B cell (primary cell): ENCODE data around the gene ITGB1BP2. TPM values are rescaled to one million over a fixed set of nuclear protein-coding genes. Genes with fewer than 3 reads are reported as not detected.
"Not testable (repeated sequence)": the region's sequence is repeated elsewhere in the genome, so short reads cannot be mapped to it uniquely, and the experiment has no call there.

ENCODE experiments used
- ATAC-seq: fragments of 200-7000 bp; cut with Tn5 transposase; one replicate; pipeline ENCODE4 v1.10.0; 2021; ENCODE audit warnings: low read depth, mild to moderate bottlenecking, moderate number of reproducible peaks, moderate library complexity
- CTCF ChIA-PET: fragments of 350-600 bp; sonication (Branson Sonifier 250); formaldehyde crosslinking; loops from one replicate; lab custom pipeline; 2021; ENCODE audit warnings: antibody characterized with exemption, inconsistent platforms; lab: Charles Lee
- POLR2A ChIA-PET: fragments of 350-600 bp; sonication (Branson Sonifier 250); formaldehyde crosslinking; loops from one replicate; lab custom pipeline; 2021; ENCODE audit warnings: antibody characterized with exemption; lab: Charles Lee
- DNase-seq: peaks from one replicate; pipeline ENCODE4 v3.0.0; 2013
- H2AFZ ChIP-seq: 2 replicates; pipeline ENCODE4 v1.6.1; 2012; ENCODE audit warnings: mild to moderate bottlenecking, low read depth, low read length; ENCODE audit not compliant: insufficient read depth, poor library complexity, severe bottlenecking
- H3K27ac ChIP-seq, 2 donors: 1 replicate in 1 of 2; 2 replicates in 1 of 2; pipeline ENCODE4 v1.5.1; 2012 to 2013; ENCODE audit warnings: low read length in 2 of 2, mild to moderate bottlenecking in 2 of 2, moderate library complexity in 1 of 2
- H3K27me3 ChIP-seq, 4 experiments: fragments of 200-600 bp in 1 of 4; sonication (generic) in 1 of 4; replicated peaks in 1 of 4; 1 replicate in 2 of 4; 2 replicates in 2 of 4; pipeline versions ENCODE4 v1.6.1 to v1.7.0; 2013 to 2016; ENCODE audit warnings: low read length in 3 of 4, mild to moderate bottlenecking in 2 of 4, mixed read lengths in 1 of 4, moderate library complexity in 1 of 4; ENCODE audit not compliant: insufficient read depth in 4 of 4, control insufficient read depth in 3 of 4; ENCODE audit errors: control extremely low read depth in 1 of 4
- H3K36me3 ChIP-seq, 2 experiments: replicated peaks in 1 of 2; 1 replicate in 1 of 2; 2 replicates in 1 of 2; pipeline versions ENCODE4 v1.6.1 to v1.7.1; 2013; ENCODE audit warnings: low read length in 1 of 2; ENCODE audit not compliant: insufficient read depth in 2 of 2, control insufficient read depth in 1 of 2; ENCODE audit errors: control extremely low read depth in 1 of 2, extremely low read depth in 1 of 2
- H3K4me1 ChIP-seq, 2 donors: fragments of 200-600 bp in 1 of 2; sonication (generic) in 1 of 2; 1 replicate in 1 of 2; 2 replicates in 1 of 2; pipeline versions ENCODE4 v1.5.1 to v1.6.1; 2013 to 2017; ENCODE audit warnings: low read length in 2 of 2; ENCODE audit not compliant: control insufficient read depth in 2 of 2, insufficient read depth in 2 of 2
- H3K4me2 ChIP-seq: replicated peaks from 2 replicates; pipeline ENCODE3; 2012; ENCODE audit warnings: mild to moderate bottlenecking, low read depth, low read length; ENCODE audit not compliant: poor library complexity, severe bottlenecking
- H3K4me3 ChIP-seq, 5 experiments: fragments of 200-600 bp in 1 of 5; sonication (generic) in 1 of 5; 1 replicate in 3 of 5; 2 replicates in 2 of 5; pipeline versions ENCODE4 v1.5.1 to v1.7.0; 2011 to 2016; ENCODE audit warnings: low read length in 4 of 5, mild to moderate bottlenecking in 4 of 5, low read depth in 2 of 5, control low read depth in 1 of 5, moderate library complexity in 1 of 5; ENCODE audit not compliant: insufficient read depth in 1 of 5; ENCODE audit errors: control extremely low read depth in 1 of 5, extremely low read depth in 1 of 5
- H3K79me2 ChIP-seq: fragments of 200-600 bp; sonication (generic); one replicate; pipeline ENCODE4 v1.6.0; 2016; ENCODE audit warnings: low read length; ENCODE audit not compliant: control insufficient read depth, insufficient read depth
- H3K9ac ChIP-seq: fragments of 200-600 bp; sonication (generic); 2 replicates; pipeline ENCODE4 v1.6.1; 2017; ENCODE audit warnings: mild to moderate bottlenecking, low read length, moderate library complexity
- H3K9me3 ChIP-seq, 3 donors: one replicate each; pipeline versions ENCODE4 v1.6.1 to v1.7.1; 2013; ENCODE audit warnings: low read length in 2 of 3; ENCODE audit not compliant: control insufficient read depth in 2 of 3, insufficient read depth in 1 of 3; ENCODE audit errors: control extremely low read depth in 1 of 3
- H4K20me1 ChIP-seq: 2 replicates; pipeline ENCODE4 v1.6.0; 2012; ENCODE audit warnings: mild to moderate bottlenecking, low read length; ENCODE audit not compliant: insufficient read depth, control insufficient read depth, poor library complexity, severe bottlenecking
- H3K27ac Mint-ChIP-seq: one replicate; pipeline ENCODE4 v1.8.0; 2021; ENCODE audit warnings: mixed read lengths
- H3K27me3 Mint-ChIP-seq: one replicate; pipeline ENCODE4 v1.8.0; 2021; ENCODE audit warnings: mixed read lengths
- H3K4me1 Mint-ChIP-seq: one replicate; pipeline ENCODE4 v1.8.0; 2021; ENCODE audit warnings: mixed read lengths
- H3K4me3 Mint-ChIP-seq: one replicate; pipeline ENCODE4 v1.8.0; 2021; ENCODE audit warnings: mixed read lengths
- H3K9me3 Mint-ChIP-seq: one replicate; pipeline ENCODE4 v1.8.0; 2022; ENCODE audit warnings: mixed read lengths; ENCODE audit not compliant: insufficient read depth
- EZH2 ChIP-seq: IDR thresholded peaks from 2 replicates; pipeline ENCODE4 v1.6.1; 2012; ENCODE audit warnings: borderline replicate concordance, low read depth, mild to moderate bottlenecking, moderate library complexity, low read length; ENCODE audit not compliant: insufficient read depth, poor library complexity, severe bottlenecking
- WGBS: methylation state at CpG from one replicate; pipeline ENCODE4 v1.1.5; 2013; ENCODE audit warnings: missing lambda C conversion rate; ENCODE audit not compliant: insufficient coverage; 5-methylcytosine and 5-hydroxymethylcytosine counted together
- intact Hi-C: fragments of 100-400 bp; cut with micrococcal nuclease; formaldehyde crosslinking; loops from one replicate; pipeline ENCODE4 v1.10.0; 2022
- polyA plus RNA-seq: library from polyadenylated mRNA; depleted of rRNA; stranded (reverse); fragments of >200 nt; gene quantifications from 2 replicates; pipeline ENCODE4 v1.2.3, GENCODE V29; 2012
- total RNA-seq, 2 donors: library from RNA; stranded (reverse); fragments of 120-200 nt in 1 of 2; gene quantifications; 1 replicate in 1 of 2; 2 replicates in 1 of 2; pipeline versions ENCODE4 v1.2.3 to v1.2.4, GENCODE V29; 2013 to 2022
- TF ChIP-seq, protein P1 (sequence below): fragments of 200-600 bp; IDR thresholded peaks from one replicate; pipeline ENCODE4 v1.8.0; 2022; ENCODE audit warnings: antibody characterized with exemption, mild to moderate bottlenecking

ITGB1BP2 gene
- total and polyA plus RNA-seq, 2 donors (not counting 1 experiment from before 2014, with no cell fraction given): 2.2 to 3.7 TPM

DNA sequence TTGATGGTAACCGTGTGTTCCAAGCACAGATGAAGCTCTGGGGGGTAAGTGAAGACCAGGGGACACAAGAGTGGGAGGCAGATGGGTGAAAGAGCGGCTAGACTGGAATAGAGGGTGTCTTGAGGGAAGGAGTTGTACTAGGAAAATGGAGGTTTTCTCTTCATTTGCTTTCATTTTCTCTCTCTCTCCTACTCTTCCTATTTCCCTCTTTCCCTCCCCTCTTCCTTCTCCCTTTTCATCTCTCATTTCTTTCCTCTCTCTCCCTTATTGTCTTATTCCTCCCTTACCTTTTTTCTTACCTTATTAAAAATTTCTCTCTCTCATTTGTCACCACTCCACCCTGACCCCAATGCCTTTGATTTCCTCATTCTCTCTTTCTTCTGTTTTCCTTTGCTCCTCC, 3.0 kb downstream of the ITGB1BP2 start:
- H2AFZ ChIP-seq: no peak overlapping the region
- no CpG with 5 or more reads among the region's 2 CpGs for WGBS
- H3K79me2 ChIP-seq: no peaks in the 10 kb centered on the region
- DNase-seq (no peak), ATAC-seq (no peak)
- Mint-ChIP-seq H3K27ac (no peak overlapping the region), H3K4me1 (no peaks in the 10 kb centered on the region), H3K4me3 (no peak overlapping the region), H3K27me3 (no peaks in the 10 kb centered on the region), H3K9me3 (no peaks in the 10 kb centered on the region)
- no peaks in the 10 kb centered on the region for H3K27me3 ChIP-seq
- no peaks in the 10 kb centered on the region for H3K4me1 ChIP-seq
- no peak overlapping the region for H3K4me3 ChIP-seq
- CTCF ChIA-PET: no interaction called here
- H3K9ac ChIP-seq: no peak overlapping the region
- H3K9me3 ChIP-seq: no peaks in the 10 kb centered on the region
- H3K27ac ChIP-seq: no peak overlapping the region
- no peaks in the 10 kb centered on the region for H4K20me1 ChIP-seq
- peaks cover 0 to 2% of the 10 kb centered on the region in 2 experiments for H3K36me3 ChIP-seq
- no peak overlapping the region for H3K4me2 ChIP-seq
- no peak for TF ChIP-seq EZH2
- TF ChIP-seq, protein P1, sequence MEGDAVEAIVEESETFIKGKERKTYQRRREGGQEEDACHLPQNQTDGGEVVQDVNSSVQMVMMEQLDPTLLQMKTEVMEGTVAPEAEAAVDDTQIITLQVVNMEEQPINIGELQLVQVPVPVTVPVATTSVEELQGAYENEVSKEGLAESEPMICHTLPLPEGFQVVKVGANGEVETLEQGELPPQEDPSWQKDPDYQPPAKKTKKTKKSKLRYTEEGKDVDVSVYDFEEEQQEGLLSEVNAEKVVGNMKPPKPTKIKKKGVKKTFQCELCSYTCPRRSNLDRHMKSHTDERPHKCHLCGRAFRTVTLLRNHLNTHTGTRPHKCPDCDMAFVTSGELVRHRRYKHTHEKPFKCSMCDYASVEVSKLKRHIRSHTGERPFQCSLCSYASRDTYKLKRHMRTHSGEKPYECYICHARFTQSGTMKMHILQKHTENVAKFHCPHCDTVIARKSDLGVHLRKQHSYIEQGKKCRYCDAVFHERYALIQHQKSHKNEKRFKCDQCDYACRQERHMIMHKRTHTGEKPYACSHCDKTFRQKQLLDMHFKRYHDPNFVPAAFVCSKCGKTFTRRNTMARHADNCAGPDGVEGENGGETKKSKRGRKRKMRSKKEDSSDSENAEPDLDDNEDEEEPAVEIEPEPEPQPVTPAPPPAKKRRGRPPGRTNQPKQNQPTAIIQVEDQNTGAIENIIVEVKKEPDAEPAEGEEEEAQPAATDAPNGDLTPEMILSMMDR: no peak
- intact Hi-C loops: no loop called here
- POLR2A ChIA-PET: interaction anchor here (0.7 to 0.9 kb wide), 2 partner anchors 13 to 21 kb away, joined by 3 to 12 read pairs; partner anchors contain the start of gene NONO

DNA sequence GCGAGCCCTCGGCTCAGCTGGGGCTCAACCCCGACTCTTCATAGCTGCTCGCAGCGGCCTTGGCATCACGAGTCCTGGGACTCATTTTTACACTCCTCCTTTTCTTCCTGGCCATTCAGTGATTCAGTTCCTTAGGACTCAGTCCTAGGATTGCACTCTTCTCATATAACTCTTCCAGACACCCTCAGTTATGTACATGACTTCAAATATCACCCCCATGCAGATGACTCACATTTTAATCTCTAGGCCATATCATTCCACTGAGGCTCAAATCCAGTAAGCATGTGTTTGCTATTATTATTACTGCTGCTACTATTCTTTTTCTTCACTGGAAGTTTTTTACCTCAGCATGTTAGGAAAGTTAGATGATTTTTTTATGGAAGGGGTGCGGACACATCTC, 14.4 kb downstream of the ITGB1BP2 start:
- Mint-ChIP-seq H3K27ac (no peak overlapping the region), H3K9me3 (no peaks in the 10 kb centered on the region), H3K27me3 (no peaks in the 10 kb centered on the region), H3K4me1 (no peaks in the 10 kb centered on the region), H3K4me3 (no peak overlapping the region)
- Histone ChIP-seq H3K79me2 (no peaks in the 10 kb centered on the region), H3K27me3 (no peaks in the 10 kb centered on the region), H3K4me1 (no peaks in the 10 kb centered on the region), H2AFZ (no peak overlapping the region), H3K9me3 (no peaks in the 10 kb centered on the region), H3K4me2 (no peak overlapping the region), H3K9ac (no peak overlapping the region), H3K27ac (no peak overlapping the region), H3K4me3 (no peak overlapping the region), H3K36me3 (no peaks in the 10 kb centered on the region), H4K20me1 (no peaks in the 10 kb centered on the region)
- ChIA-PET CTCF (no interaction called here), POLR2A (no interaction called here)
- ATAC-seq: no peak
- no peak for TF ChIP-seq EZH2
- TF ChIP-seq, protein P1: no peak
- no peak for DNase-seq
- intact Hi-C loops: no loop called here
- 98% methylated on average over 6 of the region's 7 CpGs for WGBS

DNA sequence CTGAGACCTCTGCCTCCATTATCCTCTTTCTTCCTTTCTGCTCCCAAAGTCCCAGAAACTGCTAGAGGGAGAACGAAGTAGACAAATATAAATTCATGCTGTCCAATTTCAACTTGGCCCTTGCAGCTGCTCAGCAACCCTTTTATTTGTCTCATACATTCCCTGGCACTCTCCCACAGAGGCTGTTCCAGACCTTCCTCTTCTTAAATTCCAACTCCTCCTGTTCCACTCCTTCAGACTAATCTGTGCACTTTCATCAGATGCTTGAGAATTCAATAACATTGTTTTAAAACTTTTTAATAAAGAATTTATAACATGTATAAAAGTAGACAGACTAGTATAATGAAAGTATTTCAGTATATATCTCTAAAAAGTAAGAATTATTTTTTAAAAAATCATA, 15.4 kb downstream of the ITGB1BP2 start:
- intact Hi-C loops, H3K27me3 Mint-ChIP-seq, H3K9me3 Mint-ChIP-seq: not testable (repeated sequence)

More for the DNA sequence above, 15.4 kb downstream of the ITGB1BP2 start:
- ATAC-seq, H3K9ac ChIP-seq, H3K9me3 ChIP-seq, H3K27ac ChIP-seq, H3K4me1 Mint-ChIP-seq, CTCF ChIA-PET, H2AFZ ChIP-seq, H3K79me2 ChIP-seq, H3K4me2 ChIP-seq, H3K27ac Mint-ChIP-seq, DNase-seq, H3K36me3 ChIP-seq, H3K4me3 Mint-ChIP-seq, H3K27me3 ChIP-seq, H3K4me3 ChIP-seq, H3K4me1 ChIP-seq, H4K20me1 ChIP-seq, POLR2A ChIA-PET: not testable (repeated sequence)
- WGBS: no CpG with 5 or more reads among the region's 1 CpG
